SH-SY5Y (cell line): Measurements from ENCODE around the gene SYNE2.

ENCODE experiments used
- GATA2 ChIP-seq: IDR thresholded peaks from 2 replicates; pipeline ENCODE4 v1.6.1; 2011; ENCODE audit warnings: mild to moderate bottlenecking, low read depth, low read length
- GATA3 ChIP-seq: IDR thresholded peaks from 2 replicates; pipeline ENCODE4 v1.6.1; 2011; ENCODE audit warnings: low read depth, mild to moderate bottlenecking, low read length, moderate library complexity

GRCh38 chr14:64089920-64090319, 237.1 kb downstream of the SYNE2 start:
- TF ChIP-seq GATA3 (no peak), GATA2 (no peak)
